Dermis microvascular lymphatic vessel endothelial cell (primary cell): ENCODE results near the gene SPATS2L. TPM values are rescaled to one million over a fixed set of nuclear protein-coding genes. Genes with fewer than 3 reads are reported as not detected.

Experiments
- DNase-seq, 2 donors: peaks; one replicate each; pipeline versions ENCODE4 v3.0.0 to v3.0.0-alpha.2; 2010; ENCODE audit warnings: low read depth in 2 of 2
- total RNA-seq: library from RNA; depleted of rRNA; stranded (reverse); fragments of >200 nt; gene quantifications from 2 replicates; pipeline ENCODE4 v1.2.1, GENCODE V29; 2014

The SPATS2L gene
- total RNA-seq, 1 donor from 2014 or later: 9.4 TPM

- no peak for DNase-seq
Measured at GRCh38 chr2:200348897-200349563, 42.5 kb downstream of the SPATS2L start.

- DNase-seq: no peak
Measured at GRCh38 chr2:200349868-200350267, 43.4 kb downstream of the SPATS2L start.

DNA sequence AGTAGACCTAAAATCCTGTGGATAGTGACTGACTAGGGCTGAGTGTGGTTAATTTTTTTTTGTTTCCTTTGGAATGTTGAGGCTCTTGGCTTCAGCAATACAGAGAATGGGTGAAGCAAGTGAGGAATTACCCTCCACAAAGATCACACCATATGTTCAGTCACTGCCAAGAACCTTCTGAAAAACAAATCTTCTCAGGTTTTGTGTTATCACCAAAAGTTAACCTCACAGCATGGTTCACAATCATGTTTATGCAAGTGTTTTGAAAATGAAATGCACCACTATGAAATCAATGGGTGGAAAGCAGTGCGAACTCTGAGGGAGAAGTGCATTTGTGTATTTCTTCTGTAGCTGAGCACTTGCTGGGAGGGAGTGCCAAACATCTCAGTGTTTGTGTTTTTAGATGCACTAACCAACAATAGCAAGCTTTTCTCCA lies 44.4 kb downstream of the SPATS2L start:
- DNase-seq: no peak

DNA sequence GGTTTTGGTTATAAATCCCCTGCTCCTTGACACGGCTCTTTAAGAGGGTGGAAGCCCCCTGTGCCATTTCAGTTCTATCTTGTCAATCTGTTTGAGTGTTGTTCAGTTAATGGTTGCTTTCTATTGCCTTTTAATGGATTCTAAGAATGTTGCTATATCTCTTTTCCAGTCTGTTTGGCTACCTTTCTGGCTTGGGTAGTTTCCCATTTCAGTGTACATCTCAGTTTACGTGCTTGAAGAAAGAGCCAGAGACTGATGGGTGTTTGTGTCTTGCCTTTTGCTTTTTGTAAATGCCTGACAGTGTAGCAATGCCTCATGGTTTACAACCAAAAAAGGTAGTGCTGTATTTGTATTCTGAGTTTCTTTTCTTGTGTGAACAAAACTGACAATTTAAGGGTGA lies 45.3 kb downstream of the SPATS2L start:
- no peak for DNase-seq

DNA sequence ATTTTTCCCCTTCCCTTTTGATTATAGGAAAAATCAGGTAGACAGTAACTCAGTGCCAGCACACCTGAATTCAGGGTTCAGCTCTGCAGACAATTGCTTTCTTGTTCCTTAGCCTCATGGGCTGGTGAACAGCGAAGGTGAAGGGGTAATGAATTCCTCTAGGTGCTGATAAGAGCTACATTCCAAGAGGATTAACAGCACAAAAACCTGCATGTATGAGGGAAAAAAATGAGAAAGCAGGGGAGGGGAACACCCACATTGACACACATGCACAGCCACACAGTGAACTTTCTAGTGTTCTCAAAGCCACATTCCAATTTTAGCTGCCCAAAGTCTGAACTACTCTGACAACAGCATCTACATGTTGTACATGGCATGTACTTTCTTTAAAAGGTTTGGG lies 46.1 kb downstream of the SPATS2L start:
- no peak for DNase-seq

- no peak for DNase-seq
Measured at GRCh38 chr2:200353120-200353519, 46.6 kb downstream of the SPATS2L start.

DNA sequence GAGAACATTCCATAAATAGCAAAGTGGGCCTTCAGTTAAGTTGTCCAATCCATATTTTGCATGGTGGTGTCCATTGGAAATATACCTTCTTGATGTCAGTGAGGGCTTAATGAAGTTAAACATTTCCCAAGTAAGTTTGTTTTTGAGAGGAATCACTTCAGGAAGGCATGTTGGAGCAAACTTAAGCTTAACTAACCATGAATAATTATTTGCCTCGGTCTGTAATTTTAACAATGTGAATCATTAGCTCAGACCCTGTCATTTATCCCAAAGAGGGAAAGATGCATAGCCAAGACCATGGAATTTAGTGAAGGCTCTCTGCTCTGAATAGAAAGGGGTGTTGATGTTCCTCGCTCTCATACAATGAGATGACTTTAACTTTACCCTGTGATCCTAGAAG lies 47.4 kb downstream of the SPATS2L start:
- DNase-seq: no peak

GRCh38 chr2:200354833-200355751 lies 48.6 kb downstream of the SPATS2L start:
- DNase-seq: no peak

DNA sequence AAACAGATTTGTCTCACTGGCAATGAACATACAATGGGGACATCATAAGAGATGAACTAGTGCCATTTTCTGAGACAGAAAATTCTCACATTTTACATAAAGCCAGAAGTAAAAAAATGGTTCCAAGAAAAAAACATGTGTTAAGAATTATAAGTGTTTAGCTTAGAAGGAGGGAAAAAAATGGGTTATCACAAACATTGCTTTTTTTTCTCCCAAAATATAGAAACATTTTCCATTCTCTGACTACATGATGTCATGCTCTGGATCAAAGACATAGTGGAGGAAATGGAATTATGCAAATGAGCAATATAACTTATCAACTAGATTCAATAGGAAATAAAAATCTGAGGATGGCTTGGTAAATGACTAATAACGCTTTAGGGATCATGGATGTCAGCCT lies 49.8 kb downstream of the SPATS2L start:
- no peak for DNase-seq

DNA sequence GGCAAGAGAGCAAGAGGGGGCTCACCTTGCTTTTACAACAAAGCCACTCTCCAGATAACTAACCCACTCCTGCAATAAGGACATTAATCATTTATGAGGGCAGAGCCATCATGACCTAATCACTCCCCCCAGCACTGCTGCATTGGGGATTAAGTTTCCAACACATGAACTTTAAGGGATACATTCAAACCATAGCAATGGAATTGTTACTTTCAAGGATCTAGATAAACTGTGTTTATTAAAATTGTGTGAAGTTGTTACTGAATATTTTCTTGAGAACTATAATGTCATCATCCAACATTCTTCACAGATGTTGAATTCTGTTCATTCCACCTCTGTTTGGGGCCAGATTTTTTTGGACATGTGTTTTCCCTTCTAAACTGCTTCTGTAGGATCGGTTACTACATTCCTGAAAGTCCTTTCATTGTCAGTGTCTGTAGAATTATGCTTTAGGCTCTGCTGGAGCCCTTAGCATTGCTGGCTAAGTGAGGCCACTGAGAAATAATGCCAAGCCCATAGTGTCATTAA lies 50.4 kb downstream of the SPATS2L start:
- no peak for DNase-seq

DNA sequence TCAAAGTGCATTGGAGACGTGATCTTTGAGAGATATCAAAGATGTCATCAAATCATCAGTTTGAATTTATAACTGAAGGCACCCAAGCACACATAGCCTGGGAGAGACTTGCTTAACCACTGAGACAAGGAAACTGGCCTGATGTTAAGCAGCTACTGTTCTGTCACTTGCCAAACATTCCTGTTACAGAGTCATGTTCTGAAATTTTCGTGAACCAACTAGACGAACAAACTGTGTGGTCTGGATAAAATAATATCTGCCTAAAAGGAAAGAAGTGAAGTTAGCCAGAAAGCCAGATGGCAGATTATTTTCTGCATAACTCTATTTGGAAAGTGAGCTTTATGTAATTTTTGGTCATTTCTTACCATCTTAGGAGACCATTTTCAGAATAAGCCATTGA lies 51.4 kb downstream of the SPATS2L start:
- no peak for DNase-seq

GRCh38 chr2:200359552-200359951 lies 53.1 kb downstream of the SPATS2L start:
- DNase-seq: no peak

- DNase-seq: no peak
Measured at GRCh38 chr2:200360364-200360763, 53.9 kb downstream of the SPATS2L start.

- no peak for DNase-seq
Measured at GRCh38 chr2:200362202-200362917, 55.9 kb downstream of the SPATS2L start.

- DNase-seq: no peak
Measured at GRCh38 chr2:200363279-200363678, 56.8 kb downstream of the SPATS2L start.

DNA sequence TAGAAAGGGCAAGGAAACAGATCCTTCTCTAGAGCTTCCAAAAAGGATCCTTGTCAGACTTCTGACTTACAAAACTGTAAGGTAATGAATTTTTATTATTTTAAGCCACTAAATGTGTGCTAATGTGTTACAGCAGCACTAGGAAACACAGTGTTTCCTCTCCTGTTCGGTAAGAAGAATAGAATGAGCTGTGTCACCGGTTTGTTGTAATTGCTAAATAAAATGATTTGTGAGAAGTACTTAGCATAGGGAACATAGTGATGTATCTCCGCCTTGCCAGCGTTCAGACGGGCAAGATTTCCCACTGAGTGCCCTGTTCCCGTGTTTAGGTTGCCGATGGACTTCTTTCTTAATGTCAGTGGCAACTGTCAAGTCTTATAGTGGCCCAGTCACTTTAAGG lies 57.6 kb downstream of the SPATS2L start:
- peak in 1 of 2 donors; percentile 43 for DNase-seq

DNA sequence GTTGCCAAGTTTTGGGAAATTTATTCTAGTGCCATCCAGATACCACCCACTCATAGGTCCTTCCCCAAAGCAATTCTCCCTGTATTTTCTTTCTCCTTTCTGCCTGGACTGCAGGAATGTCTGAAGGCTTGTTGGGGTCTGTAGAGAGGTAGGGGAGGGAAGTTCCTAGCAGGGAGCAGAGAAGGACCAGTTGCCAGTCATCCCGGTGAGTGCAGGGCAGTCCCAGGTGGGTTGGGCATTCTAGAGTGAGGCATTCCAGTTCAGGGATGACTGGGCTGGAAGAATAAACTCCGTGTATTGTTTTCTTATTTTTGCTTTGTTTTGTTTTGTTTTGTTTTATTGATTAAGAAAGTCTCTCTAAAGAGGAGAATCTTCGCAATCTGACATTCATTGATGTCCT lies 58.1 kb downstream of the SPATS2L start:
- DNase-seq: no peak

- DNase-seq: no peak
Measured at GRCh38 chr2:200365209-200365608, 58.7 kb downstream of the SPATS2L start.

- peak in 1 of 2 donors; percentile 35 for DNase-seq
Measured at GRCh38 chr2:200367155-200367554, 60.7 kb downstream of the SPATS2L start.

- no peak for DNase-seq
Measured at GRCh38 chr2:200369886-200370285, 63.4 kb downstream of the SPATS2L start.

DNA sequence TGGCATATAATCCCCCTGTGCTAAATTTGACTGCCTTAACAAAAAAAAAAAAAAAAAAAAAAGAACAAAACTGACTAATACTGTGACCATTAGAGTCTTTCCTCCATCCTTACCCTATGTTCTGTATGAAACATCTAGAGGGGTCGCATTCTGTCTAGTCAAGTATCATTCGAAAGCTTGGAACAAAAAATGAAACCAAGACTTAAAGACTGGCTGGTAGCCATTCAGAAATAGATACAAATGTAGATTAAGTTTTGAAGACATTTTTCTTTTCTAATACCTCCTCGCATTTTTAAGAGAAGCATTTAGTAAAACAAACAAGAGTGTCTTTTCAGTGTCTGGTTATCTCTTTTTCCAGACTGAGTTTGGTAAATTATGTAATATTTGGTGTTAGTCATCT lies 66.7 kb downstream of the SPATS2L start:
- no peak for DNase-seq

DNA sequence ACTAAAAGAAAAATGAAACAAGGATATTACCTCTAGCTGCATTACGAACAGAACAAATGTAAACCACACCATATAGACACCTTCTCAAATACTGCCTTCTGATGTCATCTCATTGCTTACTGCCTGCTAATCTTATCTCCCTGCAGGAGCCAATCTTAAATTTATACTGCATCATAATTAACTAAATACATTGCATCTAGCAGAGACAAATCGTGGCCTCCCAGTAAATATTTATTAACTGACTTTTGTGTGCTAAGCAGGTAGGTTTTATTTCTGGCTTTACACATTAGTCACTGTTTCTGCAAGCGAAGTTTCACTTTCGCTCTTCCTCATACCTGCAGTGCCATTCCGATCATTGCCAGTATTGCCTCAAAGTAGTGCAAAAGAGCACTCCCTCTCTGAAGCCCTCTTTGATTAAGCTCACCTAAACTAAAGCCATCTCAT lies 67.5 kb downstream of the SPATS2L start:
- DNase-seq: peak in 1 of 2 donors; percentile 4
